Neuronal stem cell (in vitro differentiated cells): ENCODE results near the gene ANKRD33B.
A peak's percentile ranks its signal among the peaks of the same experiment; 100 is the strongest.
"Not testable (repeated sequence)": the region's sequence is repeated elsewhere in the genome, so short reads cannot be mapped to it uniquely, and the experiment has no call there.

Experiments
- DNase-seq: peaks from one replicate; pipeline ENCODE4 v3.0.0-alpha.2; 2013; ENCODE audit warnings: low spot score
- H2AFZ ChIP-seq: one replicate; pipeline ENCODE4 v1.6.1; 2013; ENCODE audit warnings: mild to moderate bottlenecking, low read length, inconsistent platforms
- H2AK5ac ChIP-seq: 2 replicates; pipeline ENCODE4 v1.6.1; 2013; ENCODE audit warnings: low read depth, mild to moderate bottlenecking, inconsistent platforms, low read length, moderate library complexity, mixed read lengths
- H2BK120ac ChIP-seq: 2 replicates; pipeline ENCODE4 v1.6.1; 2013; ENCODE audit warnings: low read depth, mild to moderate bottlenecking, inconsistent platforms, low read length, moderate library complexity, mixed read lengths
- H2BK12ac ChIP-seq: one replicate; pipeline ENCODE4 v1.6.1; 2013; ENCODE audit warnings: low read length, inconsistent platforms
- H2BK15ac ChIP-seq: 2 replicates; pipeline ENCODE4 v1.6.1; 2013; ENCODE audit warnings: mild to moderate bottlenecking, low read length, inconsistent platforms, mixed read lengths
- H2BK5ac ChIP-seq: one replicate; pipeline ENCODE4 v1.6.1; 2013; ENCODE audit warnings: inconsistent platforms, mild to moderate bottlenecking, low read length, moderate library complexity
- H3K14ac ChIP-seq: one replicate; pipeline ENCODE4 v1.6.1; 2013; ENCODE audit warnings: low read length, inconsistent platforms
- H3K18ac ChIP-seq: 2 replicates; pipeline ENCODE4 v1.6.1; 2013; ENCODE audit warnings: low read length, inconsistent platforms
- H3K23ac ChIP-seq: 2 replicates; pipeline ENCODE4 v1.6.1; 2013; ENCODE audit warnings: low read depth, mild to moderate bottlenecking, mixed read lengths, low read length, inconsistent platforms; ENCODE audit not compliant: poor library complexity
- H3K27ac ChIP-seq: replicated peaks from 3 replicates; pipeline ENCODE4 v1.5.1; 2013; ENCODE audit warnings: low read length, inconsistent platforms
- H3K27me3 ChIP-seq, 3 experiments: 2 replicates each; pipeline ENCODE4 v1.6.1; 2013; ENCODE audit warnings: low read length in 3 of 3, mild to moderate bottlenecking in 2 of 3, inconsistent platforms in 1 of 3, low read depth in 1 of 3, mixed read lengths in 1 of 3, moderate library complexity in 1 of 3; ENCODE audit not compliant: control insufficient read depth in 3 of 3, insufficient read depth in 3 of 3
- H3K36me3 ChIP-seq, 2 donors: replicated peaks in 1 of 2; 2 replicates each; pipeline ENCODE4 v1.6.1; 2013; ENCODE audit warnings: low read length in 2 of 2; ENCODE audit not compliant: control insufficient read depth in 2 of 2, insufficient read depth in 2 of 2
- H3K4ac ChIP-seq: 2 replicates; pipeline ENCODE4 v1.6.1; 2013; ENCODE audit warnings: inconsistent platforms, mild to moderate bottlenecking, low read length, moderate library complexity
- H3K4me1 ChIP-seq, 2 donors: 1 replicate in 1 of 2; 2 replicates in 1 of 2; pipeline ENCODE4 v1.6.1; 2013; ENCODE audit warnings: low read length in 2 of 2, low read depth in 1 of 2; ENCODE audit not compliant: control insufficient read depth in 2 of 2, insufficient read depth in 1 of 2
- H3K4me2 ChIP-seq: one replicate; pipeline ENCODE4 v1.6.1; 2013; ENCODE audit warnings: mild to moderate bottlenecking, low read length, inconsistent platforms; ENCODE audit not compliant: insufficient read depth, poor library complexity, severe bottlenecking
- H3K4me3 ChIP-seq, 2 donors: 2 replicates each; pipeline ENCODE4 v1.5.1; 2013; ENCODE audit warnings: low read length in 2 of 2, mild to moderate bottlenecking in 2 of 2, inconsistent platforms in 1 of 2, moderate library complexity in 1 of 2
- H3K79me1 ChIP-seq: one replicate; pipeline ENCODE4 v1.6.1; 2013; ENCODE audit warnings: low read depth, mild to moderate bottlenecking, inconsistent platforms, low read length, moderate library complexity
- H3K9ac ChIP-seq: one replicate; pipeline ENCODE4 v1.6.1; 2013; ENCODE audit warnings: mild to moderate bottlenecking, low read depth, low read length, inconsistent platforms; ENCODE audit not compliant: poor library complexity
- H3K9me3 ChIP-seq, 2 donors: replicated peaks in 1 of 2; 2 replicates each; pipeline versions ENCODE3 to v1.6.1; 2013; ENCODE audit warnings: low read length in 2 of 2, mild to moderate bottlenecking in 2 of 2, inconsistent platforms in 1 of 2, low read depth in 1 of 2, mixed read lengths in 1 of 2, moderate library complexity in 1 of 2; ENCODE audit not compliant: control insufficient read depth in 2 of 2, insufficient read depth in 1 of 2
- H4K8ac ChIP-seq: one replicate; pipeline ENCODE4 v1.6.1; 2013; ENCODE audit warnings: low read depth, mild to moderate bottlenecking, inconsistent platforms, low read length, moderate library complexity
- H4K91ac ChIP-seq: one replicate; pipeline ENCODE4 v1.6.1; 2013; ENCODE audit warnings: low read length, low read depth, mild to moderate bottlenecking, inconsistent platforms; ENCODE audit not compliant: poor library complexity
- WGBS, 2 donors: extraction: QIAGEN DNeasy Blood & Tissue Kit; methylation state at CpG; one replicate each; pipeline ENCODE4 v1.1.7; 2013; ENCODE audit warnings: missing lambda C conversion rate in 2 of 2, mixed read lengths in 1 of 2; ENCODE audit not compliant: insufficient read length in 2 of 2, insufficient replicate concordance in 1 of 2; ENCODE audit errors: extremely low coverage in 2 of 2; 5-methylcytosine and 5-hydroxymethylcytosine counted together

The ANKRD33B gene

DNA sequence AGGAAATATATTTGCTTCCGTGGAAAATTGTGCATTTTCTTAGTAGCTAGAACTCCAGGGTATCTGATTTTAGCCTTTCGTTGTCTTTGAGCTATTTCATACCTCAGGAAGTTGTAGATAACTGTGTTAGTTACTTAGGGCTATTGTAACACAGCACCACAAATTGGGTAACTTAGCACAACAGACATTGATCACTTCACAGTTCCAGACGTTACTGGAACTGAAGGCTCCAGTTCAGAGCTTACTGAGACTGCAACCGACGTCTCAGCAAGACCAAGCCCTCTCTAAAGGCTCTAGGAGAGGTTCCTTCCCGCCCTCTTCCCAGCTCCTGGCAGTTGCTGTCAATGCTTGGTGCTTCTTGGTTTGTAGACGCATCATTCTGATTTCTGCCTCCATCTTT lies 17.7 kb upstream of the ANKRD33B start:
- Histone ChIP-seq H2BK5ac (no peak overlapping the region), H3K23ac (no peak overlapping the region), H3K27ac (no peak overlapping the region), H2BK120ac (no peak overlapping the region), H3K9ac (no peak overlapping the region), H3K36me3 (no peaks in the 10 kb centered on the region), H2BK15ac (no peak overlapping the region), H3K4me2 (no peak overlapping the region), H3K9me3 (peaks cover 0 to 5% of the 10 kb centered on the region in 2 donors), H2BK12ac (no peak overlapping the region), H4K91ac (no peak overlapping the region), H2AK5ac (no peak overlapping the region), H3K27me3 (peaks cover 0 to 23% (median 0%) of the 10 kb centered on the region in 3 experiments), H3K4me1 (peaks cover 0 to 7% of the 10 kb centered on the region in 2 donors), H4K8ac (no peak overlapping the region), H3K4me3 (no peak overlapping the region), H3K4ac (no peak overlapping the region), H3K79me1 (peaks cover 2% of the 10 kb centered on the region), H2AFZ (peak overlapping the region; percentile 33), H3K14ac (no peak overlapping the region), H3K18ac (no peak overlapping the region)
- WGBS, 2 donors: no CpG with 5 or more reads among the region's 7 CpGs
- no peak for DNase-seq

GRCh38 chr5:10548418-10549122 lies 15.3 kb upstream of the ANKRD33B start:
- Histone ChIP-seq H2BK15ac (no peak overlapping the region), H2BK12ac (peak overlapping the region; percentile 88), H3K23ac (peak overlapping the region; percentile 98), H3K14ac (no peak overlapping the region), H4K8ac (no peak overlapping the region), H4K91ac (no peak overlapping the region), H2AFZ (no peak overlapping the region), H2AK5ac (no peak overlapping the region), H3K36me3 (no peaks in the 10 kb centered on the region), H3K4me2 (no peak overlapping the region), H3K4me1 (peaks cover 0 to 17% of the 10 kb centered on the region in 2 donors), H3K9me3 (peaks cover 0 to 5% of the 10 kb centered on the region in 2 donors), H2BK5ac (no peak overlapping the region), H3K27ac (no peak overlapping the region), H2BK120ac (no peak overlapping the region), H3K9ac (peak overlapping the region; percentile 38), H3K27me3 (peaks cover 0 to 25% (median 0%) of the 10 kb centered on the region in 3 experiments), H3K4me3 (peak overlapping the region in 1 of 2 donors; percentile 67), H3K18ac (peak overlapping the region; percentile 41), H3K79me1 (peaks cover 2% of the 10 kb centered on the region), H3K4ac (peak overlapping the region; percentile 87)
- WGBS, 2 donors: 100% methylated on average over 13 of the region's 48 CpGs; no CpG with 5 or more reads in 1 of the 2 donors
- no peak for DNase-seq

GRCh38 chr5:10549123-10549514 lies 14.8 kb upstream of the ANKRD33B start:
- H3K27me3 ChIP-seq: peaks cover 0 to 30% (median 0%) of the 10 kb centered on the region in 3 experiments
- not testable (repeated sequence) for H2BK15ac ChIP-seq, H2BK5ac ChIP-seq, H3K9me3 ChIP-seq, H3K36me3 ChIP-seq, H3K79me1 ChIP-seq, DNase-seq, H3K27ac ChIP-seq, H3K4me2 ChIP-seq, H2AFZ ChIP-seq, H2BK120ac ChIP-seq
- H2BK12ac ChIP-seq: peak overlapping the region; percentile 88
- H4K91ac ChIP-seq: peak overlapping the region; percentile 81
- H3K4me1 ChIP-seq: peaks cover 0 to 17% of the 10 kb centered on the region in 2 donors
- peak overlapping the region; percentile 38 for H3K9ac ChIP-seq
- no CpG with 5 or more reads among the region's 30 CpGs for WGBS, 2 donors
- H3K14ac ChIP-seq: peak overlapping the region; percentile 99
- peak overlapping the region in 1 of 2 donors; percentile 58 for H3K4me3 ChIP-seq
- peak overlapping the region; percentile 78 for H3K18ac ChIP-seq
- H4K8ac ChIP-seq: peak overlapping the region; percentile 44
- peak overlapping the region; percentile 87 for H3K4ac ChIP-seq
- H2AK5ac ChIP-seq: peak overlapping the region; percentile 74
- H3K23ac ChIP-seq: peak overlapping the region; percentile 98

- Histone ChIP-seq H2BK5ac (no peak overlapping the region), H3K18ac (peak overlapping the region; percentile 78), H2AK5ac (peak overlapping the region; percentile 1), H3K23ac (no peak overlapping the region), H3K9ac (no peak overlapping the region), H2BK120ac (no peak overlapping the region), H3K36me3 (no peaks in the 10 kb centered on the region), H3K79me1 (peaks cover 2% of the 10 kb centered on the region), H4K91ac (no peak overlapping the region), H3K27ac (peak overlapping the region; percentile 77), H3K4me1 (peaks cover 3 to 17% of the 10 kb centered on the region in 2 donors), H2AFZ (no peak overlapping the region), H3K4me2 (no peak overlapping the region), H3K4me3 (no peak overlapping the region), H3K4ac (no peak overlapping the region), H2BK12ac (peak overlapping the region; percentile 47), H3K9me3 (peaks cover 0 to 5% of the 10 kb centered on the region in 2 donors), H3K27me3 (peaks cover 0 to 30% (median 0%) of the 10 kb centered on the region in 3 experiments), H2BK15ac (no peak overlapping the region), H3K14ac (no peak overlapping the region), H4K8ac (no peak overlapping the region)
- no CpG with 5 or more reads among the region's 10 CpGs for WGBS, 2 donors
- no peak for DNase-seq
Observed at GRCh38 chr5:10550222-10550995, 13.5 kb upstream of the ANKRD33B start.
